ENCODE results near the gene USP3. TPM values are rescaled to one million over a fixed set of nuclear protein-coding genes. Genes with fewer than 3 reads are reported as not detected.

The USP3 gene
- total and polyA plus RNA-seq, 7 donors: 9.4 to 13.6 (median 10.9) TPM

DNA sequence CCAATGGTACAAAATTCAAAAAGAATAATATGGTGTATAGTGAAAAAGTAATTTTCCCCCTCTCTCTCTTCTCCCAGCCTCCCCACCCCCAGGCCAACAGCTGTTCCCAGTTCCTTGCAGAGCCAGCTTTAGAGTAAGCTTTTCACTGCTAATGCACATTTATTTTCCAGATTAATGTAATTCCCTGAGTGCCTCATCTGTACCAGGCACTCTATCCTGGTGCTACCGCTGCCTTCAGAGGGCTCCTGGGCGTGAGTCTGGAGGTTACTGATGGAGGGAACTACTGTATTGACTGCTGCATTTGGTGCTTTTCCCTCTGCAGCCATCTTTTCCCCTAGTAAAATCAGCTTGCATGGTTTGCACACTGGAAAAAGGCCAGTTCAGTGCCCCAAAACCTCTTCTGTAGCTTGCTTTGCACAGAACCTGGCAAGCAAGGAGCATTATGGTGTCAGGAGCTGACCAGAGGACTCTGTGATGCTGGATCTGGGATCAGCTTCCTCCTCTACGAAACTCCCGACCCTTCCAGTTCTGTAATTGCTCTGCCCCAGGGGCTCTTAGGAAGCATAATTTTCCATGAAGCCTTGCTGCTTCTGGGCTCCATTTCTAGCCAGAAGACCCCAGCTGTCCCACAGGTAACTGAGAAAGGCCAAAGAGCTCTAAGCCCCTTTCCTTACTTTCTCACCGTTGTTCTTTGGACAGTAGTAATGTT, 8.5 kb upstream of the USP3 start:
- H3K27ac ChIP-seq: no peak overlapping the region
- intact Hi-C loops (cut with DNase I): no loop called here
- 48 to 59% (median 54%) methylated on average over 5 of the region's 5 CpGs for WGBS, 3 donors
- H3K27me3 ChIP-seq (ENCODE audit: insufficient read depth in 3 of 3, low read length in 2 of 3): peaks cover 0 to 3% (median 0%) of the 10 kb centered on the region in 3 donors
- H3K4me3 ChIP-seq: no peak overlapping the region
- DNase-seq: no peak
- no peaks in the 10 kb centered on the region for H3K9me3 ChIP-seq
- H3K36me3 ChIP-seq (ENCODE audit: insufficient read depth in 1 of 2, low read depth in 1 of 2): no peaks in the 10 kb centered on the region
- ATAC-seq: no peak
- TF ChIP-seq, protein P1, sequence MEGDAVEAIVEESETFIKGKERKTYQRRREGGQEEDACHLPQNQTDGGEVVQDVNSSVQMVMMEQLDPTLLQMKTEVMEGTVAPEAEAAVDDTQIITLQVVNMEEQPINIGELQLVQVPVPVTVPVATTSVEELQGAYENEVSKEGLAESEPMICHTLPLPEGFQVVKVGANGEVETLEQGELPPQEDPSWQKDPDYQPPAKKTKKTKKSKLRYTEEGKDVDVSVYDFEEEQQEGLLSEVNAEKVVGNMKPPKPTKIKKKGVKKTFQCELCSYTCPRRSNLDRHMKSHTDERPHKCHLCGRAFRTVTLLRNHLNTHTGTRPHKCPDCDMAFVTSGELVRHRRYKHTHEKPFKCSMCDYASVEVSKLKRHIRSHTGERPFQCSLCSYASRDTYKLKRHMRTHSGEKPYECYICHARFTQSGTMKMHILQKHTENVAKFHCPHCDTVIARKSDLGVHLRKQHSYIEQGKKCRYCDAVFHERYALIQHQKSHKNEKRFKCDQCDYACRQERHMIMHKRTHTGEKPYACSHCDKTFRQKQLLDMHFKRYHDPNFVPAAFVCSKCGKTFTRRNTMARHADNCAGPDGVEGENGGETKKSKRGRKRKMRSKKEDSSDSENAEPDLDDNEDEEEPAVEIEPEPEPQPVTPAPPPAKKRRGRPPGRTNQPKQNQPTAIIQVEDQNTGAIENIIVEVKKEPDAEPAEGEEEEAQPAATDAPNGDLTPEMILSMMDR (IDR thresholded peaks at IDR 0.05): no peak
- peaks cover 6% of the 10 kb centered on the region for H3K4me1 ChIP-seq

- Histone ChIP-seq H3K4me3 (no peak overlapping the region), H3K9me3 (no peaks in the 10 kb centered on the region), H3K27me3 (ENCODE audit: insufficient read depth in 3 of 3, low read length in 2 of 3) (peaks cover 0 to 3% (median 0%) of the 10 kb centered on the region in 3 donors), H3K4me1 (peaks cover 16% of the 10 kb centered on the region), H3K27ac (no peak overlapping the region), H3K36me3 (ENCODE audit: insufficient read depth in 1 of 2, low read depth in 1 of 2) (no peaks in the 10 kb centered on the region)
- ATAC-seq (no peak), DNase-seq (no peak)
- 66 to 71% (median 67%) methylated on average over 8 of the region's 8 CpGs for WGBS, 3 donors
- intact Hi-C loops (cut with DNase I): no loop called here
- TF ChIP-seq, protein P1 (IDR thresholded peaks at IDR 0.05): no peak
Observed at GRCh38 chr15:63497642-63498467, 6.5 kb upstream of the USP3 start.

DNA sequence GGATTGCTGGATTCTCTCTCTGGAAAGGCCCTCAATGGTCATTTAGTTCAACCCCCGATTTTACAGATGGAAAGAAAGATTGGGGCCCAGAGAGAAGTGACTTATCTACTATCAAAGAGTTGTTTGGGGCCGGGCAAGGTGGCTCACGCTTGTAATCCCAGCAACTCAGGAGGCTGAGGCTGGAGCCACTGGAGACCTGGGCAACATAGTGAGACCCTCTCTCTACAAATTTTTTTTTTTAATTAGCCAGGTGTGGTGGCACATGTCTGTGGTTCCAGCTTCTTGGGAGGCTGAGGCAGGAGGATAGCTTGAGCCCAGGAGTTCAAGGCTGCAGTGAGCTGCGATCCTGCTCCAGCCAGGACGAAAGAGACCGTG, 5.2 kb upstream of the USP3 start:
- no peaks in the 10 kb centered on the region for H3K36me3 ChIP-seq (ENCODE audit: insufficient read depth in 1 of 2, low read depth in 1 of 2)
- TF ChIP-seq, protein P1 (IDR thresholded peaks at IDR 0.05): no peak
- DNase-seq: no peak
- 95 to 98% (median 96%) methylated on average over 6 of the region's 6 CpGs for WGBS, 3 donors
- intact Hi-C loops (cut with DNase I): no loop called here
- no peak overlapping the region for H3K27ac ChIP-seq
- H3K9me3 ChIP-seq: no peaks in the 10 kb centered on the region
- peaks cover 0 to 3% (median 0%) of the 10 kb centered on the region in 3 donors for H3K27me3 ChIP-seq (ENCODE audit: insufficient read depth in 3 of 3, low read length in 2 of 3)
- H3K4me3 ChIP-seq: no peak overlapping the region
- ATAC-seq: no peak
- H3K4me1 ChIP-seq: peaks cover 18% of the 10 kb centered on the region

- Histone ChIP-seq H3K27me3 (ENCODE audit: insufficient read depth in 3 of 3, low read length in 2 of 3) (peaks cover 0 to 3% (median 0%) of the 10 kb centered on the region in 3 donors), H3K4me1 (peaks cover 18% of the 10 kb centered on the region), H3K9me3 (no peaks in the 10 kb centered on the region), H3K27ac (no peak overlapping the region), H3K36me3 (ENCODE audit: insufficient read depth in 1 of 2, low read depth in 1 of 2) (no peaks in the 10 kb centered on the region), H3K4me3 (no peak overlapping the region)
- TF ChIP-seq, protein P1 (IDR thresholded peaks at IDR 0.05): no peak
- intact Hi-C loops (cut with DNase I): loop anchor here in 1 of 2 donors (5.0 kb wide), 1 partner anchor 98 kb away; the partner anchor contains the start of gene FBXL22
- no peak for DNase-seq
- no peak for ATAC-seq
- WGBS, 3 donors: 95 to 96% (median 95%) methylated on average over 4 of the region's 4 CpGs
Observed at GRCh38 chr15:63499611-63500010, 4.8 kb upstream of the USP3 start.

All from psoas muscle (tissue), 8 donors.